Mammary epithelial cell (primary cell): Measurements from ENCODE around the gene GCC1.

Experiments
- CTCF ChIP-seq, 2 donors: IDR thresholded peaks in 1 of 2; conservative IDR thresholded peaks in 1 of 2; 2 replicates each; pipeline ENCODE4 v1.5.1; 2011 to 2012; ENCODE audit warnings: inconsistent platforms in 2 of 2, low read length in 2 of 2, mild to moderate bottlenecking in 2 of 2, control low read depth in 1 of 2, low read depth in 1 of 2; ENCODE audit not compliant: insufficient read depth in 1 of 2; ENCODE audit errors: extremely low read depth in 1 of 2
- EZH2 ChIP-seq: IDR thresholded peaks from 2 replicates; pipeline ENCODE4 v1.6.1; 2012; ENCODE audit warnings: low read length, inconsistent platforms, borderline replicate concordance

DNA sequence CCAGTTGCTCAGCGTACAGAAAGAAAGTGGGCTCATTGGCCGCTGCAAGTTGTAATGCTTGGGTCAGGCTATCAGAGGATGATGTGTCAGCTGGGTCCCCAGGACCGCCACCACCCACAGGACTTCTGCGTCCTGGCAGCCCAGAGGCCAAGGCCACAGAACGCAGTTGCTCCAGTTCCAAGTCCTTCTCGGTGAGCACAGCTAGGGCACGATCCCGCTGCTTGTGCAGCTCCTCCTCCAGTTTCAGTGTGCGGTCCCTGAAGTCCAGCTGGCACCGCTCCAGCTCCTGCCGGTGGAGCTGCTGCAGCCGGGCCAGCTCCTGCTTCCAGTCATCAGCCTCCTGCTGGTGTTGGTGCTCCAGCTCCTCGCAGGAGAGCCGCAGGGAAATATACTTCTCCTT is 3.0 kb downstream of the GCC1 start:
- TF ChIP-seq CTCF (conservative IDR thresholded peaks at IDR 0.05 in 1 of 2, IDR thresholded peaks at IDR 0.05 in 1 of 2; ENCODE audit: extremely low read depth in 1 of 2, insufficient read depth in 1 of 2, low read depth in 1 of 2, low read length in 2 of 2) (no peak), EZH2 (no peak)
